Central memory CD8-positive, alpha-beta T cell (primary cell): ENCODE results near the gene ARL5A.
"Not testable (repeated sequence)": the region's sequence is repeated elsewhere in the genome, so short reads cannot be mapped to it uniquely, and the experiment has no call there.

Experiments used
- ATAC-seq: fragments of 150-1000 bp; cut with Tn5 transposase; replicated peaks from 2 replicates; pipeline ENCODE4 v1.10.0; 2022; ENCODE audit warnings: mild to moderate bottlenecking, moderate FRiP score, moderate number of reproducible peaks; ENCODE audit not compliant: poor library complexity, severe bottlenecking; ENCODE audit errors: extremely low read depth
- DNase-seq, 2 donors: peaks; one replicate each; pipeline ENCODE4 v3.0.0; 2021; ENCODE audit warnings: low spot score in 2 of 2
- H3K27ac Mint-ChIP-seq: one replicate; pipeline ENCODE4 v1.8.0; 2022; ENCODE audit warnings: low read depth, mild to moderate bottlenecking, moderate library complexity, mixed read lengths
- H3K27me3 Mint-ChIP-seq: one replicate; pipeline ENCODE4 v1.8.0; 2022; ENCODE audit warnings: mixed read lengths
- H3K36me3 Mint-ChIP-seq: one replicate; pipeline ENCODE4 v1.8.0; 2022; ENCODE audit warnings: mild to moderate bottlenecking, moderate library complexity, mixed read lengths; ENCODE audit not compliant: insufficient read depth
- H3K4me1 Mint-ChIP-seq: one replicate; pipeline ENCODE4 v1.8.0; 2022; ENCODE audit warnings: mixed read lengths
- H3K4me3 Mint-ChIP-seq: one replicate; pipeline ENCODE4 v1.8.0; 2022; ENCODE audit warnings: mild to moderate bottlenecking, moderate library complexity, mixed read lengths
- H3K9me3 Mint-ChIP-seq: one replicate; pipeline ENCODE4 v1.8.0; 2022; ENCODE audit warnings: mixed read lengths

Gene ARL5A, protein sequence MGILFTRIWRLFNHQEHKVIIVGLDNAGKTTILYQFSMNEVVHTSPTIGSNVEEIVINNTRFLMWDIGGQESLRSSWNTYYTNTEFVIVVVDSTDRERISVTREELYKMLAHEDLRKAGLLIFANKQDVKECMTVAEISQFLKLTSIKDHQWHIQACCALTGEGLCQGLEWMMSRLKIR

DNA sequence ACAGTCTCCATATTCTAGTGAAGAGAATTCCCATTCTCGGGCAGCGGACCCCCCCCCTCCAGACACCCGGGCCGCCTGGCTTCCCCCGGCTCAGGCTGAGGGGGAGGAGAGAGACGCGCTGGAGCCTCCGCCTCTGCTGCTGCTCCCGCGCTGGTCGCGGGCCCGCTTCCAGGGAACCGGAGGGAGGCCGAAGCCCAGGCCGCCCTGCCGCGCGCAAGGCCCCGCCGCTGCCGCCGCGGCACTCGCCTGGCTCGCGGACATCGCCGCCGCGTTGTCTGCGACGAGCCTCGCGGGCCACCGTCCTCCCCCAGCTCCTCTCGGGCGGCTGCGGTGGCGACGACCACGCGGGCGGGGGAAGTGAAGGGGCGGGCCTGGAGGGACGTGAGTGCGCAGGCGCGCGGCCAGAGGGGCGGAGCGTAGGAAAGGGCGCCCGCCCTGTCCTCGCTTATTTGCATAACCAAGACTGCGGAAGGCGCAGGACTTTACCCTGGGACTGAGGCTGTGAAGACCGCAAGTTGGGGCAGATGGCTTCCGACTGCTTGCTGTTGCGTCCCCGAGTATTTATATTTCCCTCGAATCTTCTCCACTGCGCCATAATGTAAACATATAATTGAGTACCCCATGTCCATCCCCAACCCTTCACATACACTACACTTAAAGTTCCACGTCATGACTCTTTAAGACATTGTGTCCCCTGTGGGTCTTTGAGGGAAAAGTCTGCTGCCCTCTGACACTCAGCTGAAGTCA is at the start of gene ARL5A:
Gene ARL5A, minus strand, starts transcription at position 279 of the 747 bp plus-strand sequence. Its CDS starts 245 bp downstream, at position 34.
- Mint-ChIP-seq H3K36me3 (peaks cover 17% of the 10 kb centered on the region), H3K4me1 (peaks cover 57% of the 10 kb centered on the region)

DNA sequence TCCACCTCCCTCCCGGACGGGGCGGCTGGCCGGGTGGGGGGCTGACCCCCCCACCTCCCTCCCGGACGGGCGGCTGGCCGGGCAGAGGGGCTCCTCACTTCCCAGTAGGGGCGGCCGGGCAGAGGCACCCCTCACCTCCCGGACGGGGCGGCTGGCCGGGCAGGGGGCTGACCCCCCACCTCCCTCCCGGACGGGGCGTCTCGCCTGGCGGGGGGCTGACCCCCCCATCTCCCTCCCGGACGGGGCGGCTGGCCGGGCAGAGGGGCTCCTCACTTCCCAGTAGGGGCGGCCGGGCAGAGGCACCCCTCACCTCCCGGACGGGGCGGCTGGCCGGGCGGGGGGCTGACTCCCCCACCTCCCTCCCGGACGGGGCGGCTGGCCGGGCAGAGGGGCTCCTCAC is 47.4 kb upstream of the ARL5A start:
- not testable (repeated sequence) for H3K36me3 Mint-ChIP-seq

More for the DNA sequence above, at the start of gene ARL5A:
- H3K4me3 Mint-ChIP-seq = peak within 1 kb of the TSS; percentile 80
- peak; percentile 91 for ATAC-seq
- H3K27ac Mint-ChIP-seq = peak within 1 kb of the TSS; percentile 87
- DNase-seq = peak; percentile 94 to 97
- H3K27me3 Mint-ChIP-seq = no peaks in the 10 kb centered on the region
- no peaks in the 10 kb centered on the region for H3K9me3 Mint-ChIP-seq

DNA sequence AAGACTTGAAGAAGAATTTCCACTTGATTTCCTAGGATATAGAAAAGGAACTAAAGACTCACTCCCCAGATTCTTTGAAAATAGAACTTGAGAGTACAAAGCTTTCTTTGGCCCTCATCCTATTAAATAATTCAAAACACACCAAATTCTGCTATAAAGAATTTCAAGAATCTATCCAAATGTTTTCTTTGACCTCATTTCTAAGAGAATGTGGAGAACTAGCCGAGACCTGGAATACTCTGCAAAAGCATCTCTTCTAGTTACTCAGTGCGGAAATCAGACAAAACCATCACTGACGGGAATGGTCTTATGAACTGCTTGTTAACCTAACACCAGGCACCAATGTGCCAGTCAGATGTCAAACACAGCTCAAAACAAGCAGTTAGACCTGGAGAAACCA is 44.2 kb upstream of the ARL5A start:
- no peak for DNase-seq
- Mint-ChIP-seq H3K36me3 (no peaks in the 10 kb centered on the region), H3K27ac (no peak overlapping the region), H3K4me1 (no peaks in the 10 kb centered on the region), H3K4me3 (no peak overlapping the region), H3K9me3 (no peaks in the 10 kb centered on the region), H3K27me3 (peaks cover 45% of the 10 kb centered on the region)
- ATAC-seq = no peak

More for the DNA sequence above, 47.4 kb upstream of the ARL5A start:
- H3K27ac Mint-ChIP-seq, H3K4me3 Mint-ChIP-seq, DNase-seq, H3K4me1 Mint-ChIP-seq, H3K9me3 Mint-ChIP-seq, ATAC-seq: not testable (repeated sequence)
- H3K27me3 Mint-ChIP-seq = peaks cover 22% of the 10 kb centered on the region

DNA sequence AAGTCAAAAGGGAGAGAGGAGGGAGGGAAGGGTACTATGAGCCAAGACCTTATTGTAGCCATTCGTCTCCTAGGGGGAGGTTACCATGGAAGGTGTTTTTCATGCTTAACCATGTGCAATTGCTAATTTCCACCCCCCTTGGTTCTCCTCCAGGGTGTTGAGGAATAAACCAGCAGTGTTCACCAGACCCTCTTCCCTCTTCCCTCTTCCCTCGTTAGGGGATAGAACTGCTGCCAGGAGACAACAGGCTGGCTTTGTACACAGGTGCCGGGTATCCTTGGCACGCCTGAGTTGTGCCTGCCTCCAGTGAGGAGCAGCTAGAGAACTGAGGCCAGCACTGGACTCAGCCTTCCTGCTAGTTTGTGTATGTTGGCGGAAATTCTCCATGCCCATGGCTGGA is 41.1 kb upstream of the ARL5A start:
- DNase-seq (no peak), ATAC-seq (no peak)
- H3K27me3 Mint-ChIP-seq = peaks cover 48% of the 10 kb centered on the region

DNA sequence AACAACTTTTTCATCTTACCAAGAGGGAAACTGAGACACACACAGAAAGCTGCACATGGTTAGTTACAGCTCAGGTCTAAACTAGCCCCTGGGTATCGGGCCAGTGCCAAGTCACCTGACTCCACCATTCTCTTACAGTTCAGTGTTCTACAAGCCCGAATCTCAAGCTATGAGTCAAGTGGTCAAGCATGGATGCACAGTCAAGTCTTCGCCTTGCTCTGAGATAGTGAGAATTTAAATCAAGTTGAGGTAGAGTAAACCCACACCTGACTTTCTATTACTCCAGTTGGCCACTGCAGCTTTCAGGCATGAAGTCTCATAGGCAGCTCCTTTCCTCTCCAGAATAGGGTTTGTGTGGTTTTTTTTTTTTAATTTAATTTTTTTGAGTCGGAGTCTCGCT is 34.5 kb upstream of the ARL5A start:
- H3K27ac Mint-ChIP-seq = no peak overlapping the region
- no peak for ATAC-seq

More for the DNA sequence above, 41.1 kb upstream of the ARL5A start:
- no peaks in the 10 kb centered on the region for H3K36me3 Mint-ChIP-seq
- H3K27ac Mint-ChIP-seq = no peak overlapping the region
- no peak overlapping the region for H3K4me3 Mint-ChIP-seq
- no peaks in the 10 kb centered on the region for H3K4me1 Mint-ChIP-seq
- H3K9me3 Mint-ChIP-seq = no peaks in the 10 kb centered on the region

DNA sequence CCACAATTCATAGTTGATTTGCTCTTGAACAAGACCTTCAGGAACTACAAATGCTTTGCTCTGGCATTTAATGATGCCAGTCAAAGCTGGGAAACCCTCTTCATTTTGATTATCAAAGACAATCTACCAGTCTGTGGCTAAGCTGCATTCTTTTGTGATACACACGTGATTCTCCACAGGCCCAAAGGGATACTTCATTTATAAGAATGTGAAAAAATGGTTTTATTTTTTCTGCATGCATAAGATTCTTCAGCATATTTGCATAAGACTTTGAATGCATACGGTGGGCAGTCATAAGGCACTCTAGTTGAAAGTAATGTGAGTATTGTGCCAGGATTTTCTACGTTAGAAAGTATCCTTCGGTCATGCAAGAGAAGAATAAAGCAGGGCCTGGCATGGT is 33.0 kb upstream of the ARL5A start:
- Mint-ChIP-seq H3K9me3 (no peaks in the 10 kb centered on the region), H3K36me3 (no peaks in the 10 kb centered on the region), H3K4me3 (no peak overlapping the region), H3K27me3 (no peaks in the 10 kb centered on the region), H3K4me1 (no peaks in the 10 kb centered on the region), H3K27ac (no peak overlapping the region)
- ATAC-seq (no peak), DNase-seq (no peak)

More for the DNA sequence above, 34.5 kb upstream of the ARL5A start:
- H3K9me3 Mint-ChIP-seq = no peaks in the 10 kb centered on the region
- H3K27me3 Mint-ChIP-seq = peaks cover 11% of the 10 kb centered on the region
- H3K4me1 Mint-ChIP-seq = no peaks in the 10 kb centered on the region
- no peak for DNase-seq
- H3K4me3 Mint-ChIP-seq = no peak overlapping the region
- H3K36me3 Mint-ChIP-seq = no peaks in the 10 kb centered on the region

DNA sequence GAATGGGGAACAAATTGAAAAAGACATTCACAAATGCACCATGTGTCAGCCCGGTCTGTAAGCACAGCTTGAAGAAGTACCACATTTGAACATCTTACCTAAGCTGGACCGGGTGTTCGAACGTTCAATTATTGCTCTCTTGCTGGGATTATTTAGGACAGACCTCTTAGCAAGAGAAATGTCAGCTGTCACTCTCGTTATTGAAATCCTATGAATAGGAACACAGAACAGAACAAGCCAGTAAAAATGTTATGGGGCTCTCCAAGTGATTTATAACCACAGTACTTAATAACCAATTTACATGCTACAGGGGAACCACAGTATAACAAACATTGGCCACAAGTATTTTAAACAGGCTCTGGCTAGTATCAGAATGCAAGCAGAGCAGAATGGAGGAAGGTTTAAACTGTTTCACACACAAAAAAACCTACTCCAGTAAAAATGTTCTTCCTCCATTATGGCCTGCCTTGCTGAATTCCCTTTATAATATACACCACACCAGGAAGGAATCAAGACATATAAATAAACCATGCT is 32.5 kb upstream of the ARL5A start:
- Mint-ChIP-seq H3K27ac (no peak overlapping the region), H3K27me3 (no peaks in the 10 kb centered on the region), H3K36me3 (no peaks in the 10 kb centered on the region), H3K4me3 (no peak overlapping the region), H3K9me3 (no peaks in the 10 kb centered on the region), H3K4me1 (no peaks in the 10 kb centered on the region)
- DNase-seq = no peak
- no peak for ATAC-seq

DNA sequence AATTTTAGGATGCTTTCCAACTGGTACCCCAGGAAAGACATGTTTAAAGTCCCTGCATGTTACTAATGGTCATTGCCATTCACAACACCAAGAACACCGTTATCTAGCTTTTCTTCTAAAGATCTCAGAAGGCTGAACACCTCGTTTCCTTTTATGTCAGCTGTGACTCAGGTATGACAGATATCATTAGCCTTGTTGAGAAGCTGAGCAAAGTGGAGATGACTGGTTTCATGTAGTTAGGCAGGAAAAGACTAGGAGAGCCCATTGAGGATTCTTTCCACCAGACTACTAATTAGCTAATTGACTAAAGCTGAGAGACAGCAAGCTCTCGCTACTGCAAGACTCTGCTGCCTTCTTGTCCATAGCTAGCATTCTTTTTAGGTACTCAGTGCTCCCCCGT is 32.0 kb upstream of the ARL5A start:
- Mint-ChIP-seq H3K27ac (no peak overlapping the region), H3K4me1 (no peaks in the 10 kb centered on the region), H3K4me3 (no peak overlapping the region), H3K36me3 (no peaks in the 10 kb centered on the region), H3K9me3 (no peaks in the 10 kb centered on the region), H3K27me3 (no peaks in the 10 kb centered on the region)
- ATAC-seq (no peak), DNase-seq (no peak)

DNA sequence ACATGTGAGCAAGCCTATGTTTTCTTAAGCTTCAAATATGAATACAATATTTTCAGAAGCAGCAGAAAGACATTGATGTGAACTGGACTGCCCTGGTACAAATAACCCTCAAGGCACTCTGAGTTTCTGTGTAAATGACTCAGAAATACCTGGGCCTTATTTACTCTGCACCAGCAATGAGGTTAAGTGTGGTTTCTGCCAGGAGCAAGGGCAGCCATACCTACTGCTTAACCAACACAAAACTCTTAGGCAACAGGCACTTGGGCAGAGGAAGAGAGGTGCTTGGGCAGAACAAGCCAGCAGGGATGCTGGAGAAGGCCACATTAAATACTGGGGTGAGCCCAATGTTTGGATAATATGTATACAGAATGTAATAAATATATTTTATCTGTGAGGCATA is 29.4 kb upstream of the ARL5A start:
- Mint-ChIP-seq H3K27ac (no peak overlapping the region), H3K9me3 (no peaks in the 10 kb centered on the region), H3K36me3 (no peaks in the 10 kb centered on the region), H3K4me3 (no peak overlapping the region), H3K4me1 (no peaks in the 10 kb centered on the region), H3K27me3 (no peaks in the 10 kb centered on the region)
- ATAC-seq (no peak), DNase-seq (no peak)

DNA sequence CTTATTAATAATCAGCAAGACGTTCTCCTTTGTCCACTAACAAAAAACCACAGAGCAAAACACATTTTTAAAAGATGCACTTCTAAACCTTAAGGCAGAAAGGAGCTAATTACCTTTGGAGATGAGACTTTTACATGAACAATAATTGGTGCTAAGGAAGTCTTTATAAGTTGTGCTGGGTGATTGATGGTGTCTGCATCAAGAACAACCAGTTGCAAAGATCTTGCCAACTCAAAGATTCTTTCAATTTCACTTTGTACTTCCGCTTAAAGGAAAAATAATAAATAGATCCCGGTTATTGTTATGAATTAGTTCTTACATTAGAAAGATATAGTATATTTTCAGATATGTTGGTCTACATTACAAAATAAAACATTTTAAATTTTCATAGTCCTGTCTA is 26.9 kb upstream of the ARL5A start:
- Mint-ChIP-seq H3K27ac (no peak overlapping the region), H3K36me3 (no peaks in the 10 kb centered on the region), H3K9me3 (no peaks in the 10 kb centered on the region), H3K27me3 (no peaks in the 10 kb centered on the region), H3K4me3 (no peak overlapping the region), H3K4me1 (no peaks in the 10 kb centered on the region)
- ATAC-seq (no peak), DNase-seq (no peak)

DNA sequence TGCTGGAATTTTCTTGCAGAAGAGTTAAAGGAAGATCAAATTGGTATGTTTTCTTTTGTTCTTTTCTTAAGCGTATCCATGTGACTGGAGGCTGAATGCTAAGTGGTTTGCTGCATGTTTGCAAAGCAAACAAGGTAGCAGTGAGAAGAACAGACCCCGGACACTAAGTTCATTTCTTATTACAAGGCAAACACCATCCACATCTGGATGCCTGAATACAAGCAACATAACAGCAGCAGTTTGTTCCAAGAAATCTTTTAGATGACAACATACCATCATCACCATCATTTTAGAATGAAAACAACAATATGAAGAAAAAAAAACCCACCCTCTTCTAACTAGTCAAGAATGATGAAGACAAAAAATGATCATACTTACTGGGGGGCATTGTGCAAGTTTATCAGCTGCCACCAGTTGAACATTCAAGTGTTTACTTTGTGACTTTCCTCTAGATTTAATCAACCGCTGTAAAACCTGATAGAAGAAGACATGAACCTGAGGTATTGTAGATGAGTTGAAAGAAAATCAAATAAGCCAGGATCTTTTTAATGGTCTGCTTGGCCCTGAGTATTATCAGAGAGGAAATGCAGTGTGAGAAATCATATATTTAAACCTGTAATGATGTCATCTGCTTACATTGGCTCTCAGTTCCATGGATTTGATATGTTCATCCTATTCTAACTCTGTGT is 25.0 kb upstream of the ARL5A start:
- Mint-ChIP-seq H3K9me3 (no peaks in the 10 kb centered on the region), H3K4me1 (no peaks in the 10 kb centered on the region), H3K36me3 (no peaks in the 10 kb centered on the region), H3K27ac (no peak overlapping the region), H3K27me3 (peaks cover 2% of the 10 kb centered on the region), H3K4me3 (no peak overlapping the region)
- no peak for DNase-seq
- no peak for ATAC-seq

DNA sequence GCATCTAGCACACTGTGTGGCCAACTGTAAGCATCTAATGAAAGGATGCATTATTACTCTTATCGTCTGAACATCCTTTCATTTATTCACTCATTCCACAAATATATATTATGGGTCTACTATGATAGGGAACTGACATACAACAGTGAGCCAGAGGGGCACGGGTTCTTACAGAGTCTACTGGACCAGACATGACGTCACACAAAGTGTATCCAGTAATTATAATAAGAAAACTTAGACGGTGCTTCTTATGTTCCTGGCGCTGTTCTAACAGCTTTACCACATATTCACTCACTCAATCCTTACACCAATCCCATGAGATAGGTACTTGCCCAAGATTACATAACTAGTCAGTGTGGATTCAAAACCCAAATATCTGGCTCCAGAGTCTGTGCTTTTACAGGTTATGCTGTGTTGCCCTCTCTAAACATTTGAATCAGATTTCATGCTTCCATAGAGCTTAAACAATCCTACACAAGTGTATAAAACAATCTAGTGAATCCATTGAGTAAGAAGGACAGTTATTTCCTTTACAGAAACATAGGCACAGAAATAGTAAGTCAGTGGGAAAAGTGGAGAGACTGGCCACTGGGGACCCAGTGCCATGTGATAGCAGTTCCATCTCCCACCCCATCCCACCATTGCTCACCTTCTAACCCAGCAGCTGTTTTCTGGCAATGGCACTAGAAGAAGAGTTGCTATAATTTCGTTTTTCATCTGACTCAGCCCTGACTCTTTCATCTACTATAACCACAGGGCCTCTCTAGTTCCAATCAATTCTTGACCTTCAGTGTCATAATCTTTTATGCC is 24.2 kb upstream of the ARL5A start:
- no peaks in the 10 kb centered on the region for H3K4me1 Mint-ChIP-seq
- no peaks in the 10 kb centered on the region for H3K9me3 Mint-ChIP-seq
- no peak overlapping the region for H3K27ac Mint-ChIP-seq
- no peaks in the 10 kb centered on the region for H3K36me3 Mint-ChIP-seq
- peaks cover 9% of the 10 kb centered on the region for H3K27me3 Mint-ChIP-seq
- ATAC-seq (no peak), DNase-seq (no peak)
- H3K4me3 Mint-ChIP-seq = no peak overlapping the region
